IMR-90 (cell line): Measurements from ENCODE around the gene ZFX. TPM values are rescaled to one million over a fixed set of nuclear protein-coding genes. Genes with fewer than 3 reads are reported as not detected.

ENCODE experiments used
- ATAC-seq: fragments of 200-7000 bp; cut with Tn5 transposase; 2 replicates; pipeline ENCODE4 v1.9.1; 2020; ENCODE audit warnings: low read depth, mild to moderate bottlenecking, moderate library complexity
- BruUV-seq: library from RNA; stranded (reverse); fragments of 400-500 nt; replicated peaks from 2 replicates; lab custom pipeline; 2021; lab: Mats Ljungman, UMichigan
- CTCF ChIA-PET: fragments of 300-600 bp; formaldehyde crosslinking; extraction: SDS; loops from one replicate; lab custom pipeline; 2021; ENCODE audit warnings: antibody characterized with exemption; lab: Yijun Ruan, JAX
- POLR2A ChIA-PET: fragments of 300-600 bp; sonication (Branson Sonifier 250); formaldehyde crosslinking; loops from one replicate; lab custom pipeline; 2022; ENCODE audit warnings: antibody characterized with exemption; ENCODE audit not compliant: unreplicated experiment; lab: Charles Lee
- DNase-seq: peaks from one replicate; pipeline ENCODE4 v3.0.0; 2013
- H2AFZ ChIP-seq: replicated peaks from 2 replicates; pipeline ENCODE3; 2013; ENCODE audit warnings: low read length, mild to moderate bottlenecking; ENCODE audit not compliant: poor library complexity
- H2AK5ac ChIP-seq: 2 replicates; pipeline ENCODE4 v1.6.1; 2013; ENCODE audit warnings: low read depth, low read length, inconsistent platforms
- H2AK9ac ChIP-seq: replicated peaks from 2 replicates; pipeline ENCODE3; 2013; ENCODE audit warnings: mild to moderate bottlenecking, low read depth, low read length, moderate library complexity; ENCODE audit not compliant: poor library complexity
- H2BK120ac ChIP-seq: 2 replicates; pipeline ENCODE4 v1.6.1; 2013; ENCODE audit warnings: low read depth, low read length, inconsistent platforms
- H2BK15ac ChIP-seq: 3 replicates; pipeline ENCODE4 v1.6.1; 2013; ENCODE audit warnings: low read depth, low read length, inconsistent platforms
- H2BK20ac ChIP-seq: 2 replicates; pipeline ENCODE4 v1.6.1; 2013; ENCODE audit warnings: low read depth, mild to moderate bottlenecking, inconsistent platforms, low read length, moderate library complexity
- H2BK5ac ChIP-seq: 2 replicates; pipeline ENCODE4 v1.6.1; 2013; ENCODE audit warnings: mild to moderate bottlenecking, low read depth, low read length, inconsistent platforms; ENCODE audit not compliant: poor library complexity, severe bottlenecking
- H3K14ac ChIP-seq: replicated peaks from 2 replicates; pipeline ENCODE4 v1.6.1; 2013; ENCODE audit warnings: low read depth, low read length, inconsistent platforms
- H3K18ac ChIP-seq: 2 replicates; pipeline ENCODE4 v1.6.1; 2013; ENCODE audit warnings: low read depth, low read length, control low read depth
- H3K23ac ChIP-seq: 2 replicates; pipeline ENCODE4 v1.6.1; 2013; ENCODE audit warnings: low read depth, low read length, inconsistent platforms
- H3K27ac ChIP-seq: 2 replicates; pipeline ENCODE4 v1.5.1; 2013; ENCODE audit warnings: mild to moderate bottlenecking, control low read depth, low read length; ENCODE audit not compliant: insufficient read depth
- H3K27me3 ChIP-seq: 2 replicates; pipeline ENCODE4 v1.6.1; 2013; ENCODE audit warnings: low read length; ENCODE audit not compliant: control insufficient read depth, insufficient read depth
- H3K36me3 ChIP-seq: 2 replicates; pipeline ENCODE4 v1.6.1; 2013; ENCODE audit warnings: low read length, mixed read lengths; ENCODE audit not compliant: control insufficient read depth, insufficient read depth
- H3K4ac ChIP-seq: 2 replicates; pipeline ENCODE4 v1.6.1; 2013; ENCODE audit warnings: low read depth, low read length, inconsistent platforms
- H3K4me1 ChIP-seq: 2 replicates; pipeline ENCODE4 v1.6.1; 2013; ENCODE audit warnings: low read length, mixed read lengths; ENCODE audit not compliant: control insufficient read depth, insufficient read depth
- H3K4me2 ChIP-seq: 2 replicates; pipeline ENCODE4 v1.6.1; 2013; ENCODE audit warnings: low read depth, mild to moderate bottlenecking, control low read depth, low read length, moderate library complexity
- H3K4me3 ChIP-seq: 2 replicates; pipeline ENCODE4 v1.5.1; 2013; ENCODE audit warnings: low read depth, mild to moderate bottlenecking, control low read depth, low read length, moderate library complexity; ENCODE audit not compliant: insufficient read depth
- H3K56ac ChIP-seq: 2 replicates; pipeline ENCODE4 v1.6.1; 2013; ENCODE audit warnings: low read length, inconsistent platforms; ENCODE audit not compliant: insufficient read depth; ENCODE audit errors: extremely low read depth
- H3K79me1 ChIP-seq, 2 experiments: 2 replicates each; pipeline ENCODE4 v1.6.1; 2013; ENCODE audit warnings: low read length in 2 of 2, inconsistent platforms in 1 of 2, low read depth in 1 of 2
- H3K9ac ChIP-seq: 2 replicates; pipeline ENCODE4 v1.6.1; 2013; ENCODE audit warnings: low read depth, low read length, control low read depth
- H3K9me1 ChIP-seq: 2 replicates; pipeline ENCODE4 v1.6.1; 2013; ENCODE audit warnings: low read length, inconsistent platforms; ENCODE audit not compliant: insufficient read depth
- H3K9me3 ChIP-seq: 2 replicates; pipeline ENCODE4 v1.6.1; 2013; ENCODE audit warnings: low read length; ENCODE audit not compliant: control insufficient read depth, insufficient read depth
- H4K20me1 ChIP-seq: 2 replicates; pipeline ENCODE4 v1.6.1; 2013; ENCODE audit warnings: low read length, inconsistent platforms; ENCODE audit not compliant: insufficient read depth
- H4K5ac ChIP-seq: 2 replicates; pipeline ENCODE4 v1.6.1; 2013; ENCODE audit warnings: mild to moderate bottlenecking, low read depth, low read length, control low read depth
- H4K8ac ChIP-seq, 2 experiments: 2 replicates each; pipeline ENCODE4 v1.6.1; 2013; ENCODE audit warnings: low read depth in 2 of 2, low read length in 2 of 2, control low read depth in 1 of 2, inconsistent platforms in 1 of 2
- H4K91ac ChIP-seq: 2 replicates; pipeline ENCODE4 v1.6.1; 2013; ENCODE audit warnings: low read depth, low read length, inconsistent platforms; ENCODE audit not compliant: insufficient read depth
- MAZ ChIP-seq: IDR thresholded peaks from 2 replicates; pipeline ENCODE4 v1.6.1; 2012; ENCODE audit warnings: low read depth, mild to moderate bottlenecking, low read length, improper control_type of control experiment, moderate library complexity, borderline replicate concordance
- MXI1 ChIP-seq: IDR thresholded peaks from 2 replicates; pipeline ENCODE4 v1.6.1; 2012; ENCODE audit warnings: low read depth, mild to moderate bottlenecking, low read length, moderate library complexity, borderline replicate concordance
- POLR2A ChIP-seq: IDR thresholded peaks from 2 replicates; pipeline ENCODE4 v1.6.1; 2012; ENCODE audit warnings: mild to moderate bottlenecking, low read depth, low read length
- SMC3 ChIP-seq: fragments of 150-350 bp; IDR thresholded peaks from 2 replicates; pipeline ENCODE4 v1.6.1; 2016; ENCODE audit warnings: low read depth, mild to moderate bottlenecking, antibody characterized with exemption, low read length, moderate library complexity
- WGBS, 2 experiments: methylation state at CpG; one replicate each; pipeline versions ENCODE4 v1.1.5 to v1.1.7; 2013; ENCODE audit warnings: missing lambda C conversion rate in 2 of 2; ENCODE audit not compliant: insufficient read length in 1 of 2; ENCODE audit errors: extremely low coverage in 2 of 2; 5-methylcytosine and 5-hydroxymethylcytosine counted together
- dilution Hi-C: fragments of 300-500 bp; cut with HindIII; formaldehyde crosslinking; loops from one replicate; pipeline ENCODE4 v1.14.3; 2018; ENCODE audit warnings: low sequenced_read_pairs; ENCODE audit not compliant: unreplicated experiment
- in situ Hi-C: fragments of 300-500 bp; cut with MboI; formaldehyde crosslinking; loops from 3 replicates; pipeline ENCODE4 v1.14.3; 2019; ENCODE audit warnings: low sequenced_read_pairs, inconsistent platforms, mixed read lengths
- intact Hi-C: fragments of 100-400 bp; cut with micrococcal nuclease; formaldehyde crosslinking; loops from 2 replicates; pipeline ENCODE4 v1.10.0; 2022
- polyA plus RNA-seq, 3 experiments: library from polyadenylated mRNA; depleted of rRNA; stranded (reverse); fragments of >200 nt; gene quantifications; 2 replicates each; pipeline ENCODE4 v1.2.3, GENCODE V29; 2012; ENCODE audit warnings: low replicate concordance in 1 of 3
- total RNA-seq: library from RNA; depleted of rRNA; stranded (reverse); fragments of >200 nt; gene quantifications from 2 replicates; pipeline ENCODE4 v1.2.3, GENCODE V29; 2012
- TF ChIP-seq, protein P1 (sequence below): conservative IDR thresholded peaks from 2 replicates; pipeline ENCODE4 v1.5.1; 2012; ENCODE audit warnings: mild to moderate bottlenecking, low read depth, low read length, improper control_type of control experiment

Gene ZFX
- total and polyA plus RNA-seq, 2 of the 4 experiments (the other 2 are of a cell fraction), result 16.0 to 99.3 TPM

DNA sequence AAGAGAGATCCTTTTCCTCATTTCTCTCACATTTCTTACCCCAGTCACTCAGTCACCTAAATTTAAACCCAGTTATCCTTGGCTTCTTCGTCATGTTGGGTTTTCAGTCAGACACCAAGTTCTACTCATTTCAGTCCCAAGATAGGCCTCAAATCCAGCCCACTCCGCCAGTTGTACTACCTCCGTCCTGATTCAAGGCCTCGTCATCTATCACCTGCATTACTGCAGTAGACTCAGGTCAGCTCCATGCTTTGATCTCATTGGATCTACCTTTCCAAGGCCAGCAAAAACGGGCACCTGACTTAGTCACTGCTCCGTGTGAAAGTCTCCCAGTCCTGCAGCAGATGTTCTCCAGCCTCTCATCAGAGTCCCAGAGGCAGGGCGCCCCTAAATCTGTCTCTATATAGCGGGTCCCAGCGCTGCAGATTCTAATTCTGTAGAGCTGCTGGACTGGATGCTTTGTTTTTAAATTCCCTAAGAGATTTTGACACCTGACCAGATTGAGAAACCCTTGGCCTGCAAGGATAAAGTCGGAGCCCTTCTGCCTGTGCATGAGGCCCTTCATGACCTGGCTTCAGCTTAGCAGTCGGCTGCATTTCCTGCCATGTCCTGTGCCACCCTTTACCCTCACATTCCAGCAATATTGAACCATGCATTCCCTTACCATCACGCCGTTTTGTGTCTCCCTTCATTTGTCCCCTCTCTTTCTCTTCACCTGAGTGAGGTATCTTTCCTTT is 53.7 kb downstream of the ZFX start:
- H3K79me1 ChIP-seq, result peaks cover 23 to 64% of the 10 kb centered on the region in 2 experiments
- no peak overlapping the region for H4K5ac ChIP-seq
- BruUV-seq, result no TSS peak
- 100% methylated on average over 2 of the region's 13 CpGs; no CpG with 5 or more reads in 1 of the 2 experiments for WGBS, 2 experiments
- no peak overlapping the region for H3K4me3 ChIP-seq
- no peak overlapping the region for H3K27ac ChIP-seq
- no peak for DNase-seq
- H2AK9ac ChIP-seq, result no peak overlapping the region
- dilution Hi-C loops (no loop called here), in situ Hi-C loops (no loop called here), intact Hi-C loops (no loop called here)
- H4K91ac ChIP-seq, result no peak overlapping the region
- no peak overlapping the region for H2BK20ac ChIP-seq
- no peak overlapping the region for H3K4me2 ChIP-seq
- H3K9ac ChIP-seq, result no peak overlapping the region
- no peak for ATAC-seq
- peaks cover 16% of the 10 kb centered on the region for H3K36me3 ChIP-seq
- H2BK5ac ChIP-seq, result no peak overlapping the region
- H3K27me3 ChIP-seq, result no peaks in the 10 kb centered on the region
- ChIA-PET CTCF (no interaction called here), POLR2A (no interaction called here)
- no peak overlapping the region for H3K14ac ChIP-seq
- no peak overlapping the region for H3K56ac ChIP-seq
- H3K9me1 ChIP-seq, result peaks cover 17% of the 10 kb centered on the region
- no peak overlapping the region for H2AFZ ChIP-seq
- no peak overlapping the region for H3K23ac ChIP-seq
- H3K18ac ChIP-seq, result no peak overlapping the region
- H2BK15ac ChIP-seq, result no peak overlapping the region
- H2BK120ac ChIP-seq, result no peak overlapping the region
- peaks cover 3% of the 10 kb centered on the region; the same call in 1 of the 2 replicates for H3K4me1 ChIP-seq
- H2AK5ac ChIP-seq, result no peak overlapping the region
- H4K8ac ChIP-seq, result no peak overlapping the region
- H3K9me3 ChIP-seq, result no peaks in the 10 kb centered on the region
- no peak overlapping the region for H3K4ac ChIP-seq
- no peak for TF ChIP-seq MXI1
- TF ChIP-seq SMC3, result no peak
- TF ChIP-seq, protein P1, sequence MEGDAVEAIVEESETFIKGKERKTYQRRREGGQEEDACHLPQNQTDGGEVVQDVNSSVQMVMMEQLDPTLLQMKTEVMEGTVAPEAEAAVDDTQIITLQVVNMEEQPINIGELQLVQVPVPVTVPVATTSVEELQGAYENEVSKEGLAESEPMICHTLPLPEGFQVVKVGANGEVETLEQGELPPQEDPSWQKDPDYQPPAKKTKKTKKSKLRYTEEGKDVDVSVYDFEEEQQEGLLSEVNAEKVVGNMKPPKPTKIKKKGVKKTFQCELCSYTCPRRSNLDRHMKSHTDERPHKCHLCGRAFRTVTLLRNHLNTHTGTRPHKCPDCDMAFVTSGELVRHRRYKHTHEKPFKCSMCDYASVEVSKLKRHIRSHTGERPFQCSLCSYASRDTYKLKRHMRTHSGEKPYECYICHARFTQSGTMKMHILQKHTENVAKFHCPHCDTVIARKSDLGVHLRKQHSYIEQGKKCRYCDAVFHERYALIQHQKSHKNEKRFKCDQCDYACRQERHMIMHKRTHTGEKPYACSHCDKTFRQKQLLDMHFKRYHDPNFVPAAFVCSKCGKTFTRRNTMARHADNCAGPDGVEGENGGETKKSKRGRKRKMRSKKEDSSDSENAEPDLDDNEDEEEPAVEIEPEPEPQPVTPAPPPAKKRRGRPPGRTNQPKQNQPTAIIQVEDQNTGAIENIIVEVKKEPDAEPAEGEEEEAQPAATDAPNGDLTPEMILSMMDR, result no peak
- no peak for TF ChIP-seq POLR2A
- TF ChIP-seq MAZ, result no peak
- H4K20me1 ChIP-seq, result peaks cover 57% of the 10 kb centered on the region
